Effector CD8-positive, alpha-beta T cell (primary cell): ENCODE measurements around the gene MYEOV.

Experiments used
- DNase-seq: peaks from one replicate; lab custom pipeline; 2025; lab: John Stamatoyannopoulos, UW

The MYEOV gene

DNA sequence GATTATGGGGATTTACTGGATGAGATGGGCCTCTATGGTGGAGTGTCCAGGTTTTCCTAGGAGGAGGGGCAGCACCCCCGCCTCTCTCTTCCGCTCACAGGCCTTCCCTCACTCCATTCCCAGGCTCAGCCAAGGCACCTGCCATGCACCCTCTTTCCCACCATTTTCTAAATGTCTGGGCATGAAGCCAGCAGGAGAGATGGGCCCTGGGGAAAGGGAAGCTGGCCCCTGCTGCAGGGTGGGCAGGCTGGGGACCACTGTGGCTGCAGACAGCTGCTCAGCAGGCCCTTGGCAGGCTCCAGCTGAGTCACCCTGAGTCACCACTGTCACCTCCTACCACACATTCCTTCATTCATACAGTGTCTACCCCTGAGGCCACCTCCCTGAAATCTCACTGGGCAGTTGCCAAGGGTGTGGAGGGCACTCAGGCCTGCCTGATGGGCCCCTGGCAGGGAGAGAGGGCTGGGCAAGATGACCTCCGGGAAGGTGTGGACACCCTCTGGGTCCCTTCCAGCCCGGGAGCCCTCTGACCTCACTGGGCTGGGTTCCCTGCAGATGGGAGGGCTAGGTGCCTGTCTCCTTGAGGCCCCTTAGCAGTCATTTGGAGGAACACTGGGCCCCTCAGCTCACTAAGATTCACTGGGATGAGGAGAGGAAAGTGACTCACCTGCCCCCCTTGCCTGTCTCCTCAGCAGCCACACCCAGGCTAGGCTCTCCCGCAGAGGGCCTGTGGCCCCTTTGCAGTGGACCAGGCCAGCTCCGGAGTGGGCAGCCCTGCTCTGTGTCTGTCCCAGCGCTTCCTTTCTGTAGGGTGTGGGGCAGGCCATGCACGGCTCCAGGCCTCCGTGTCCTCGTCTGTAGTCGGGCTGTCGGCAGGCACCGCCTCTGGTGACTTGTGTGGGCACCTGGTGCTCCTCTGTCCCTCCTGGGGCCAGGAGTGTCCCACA is 7.8 kb downstream of the MYEOV start:
- DNase-seq, result no peak

DNA sequence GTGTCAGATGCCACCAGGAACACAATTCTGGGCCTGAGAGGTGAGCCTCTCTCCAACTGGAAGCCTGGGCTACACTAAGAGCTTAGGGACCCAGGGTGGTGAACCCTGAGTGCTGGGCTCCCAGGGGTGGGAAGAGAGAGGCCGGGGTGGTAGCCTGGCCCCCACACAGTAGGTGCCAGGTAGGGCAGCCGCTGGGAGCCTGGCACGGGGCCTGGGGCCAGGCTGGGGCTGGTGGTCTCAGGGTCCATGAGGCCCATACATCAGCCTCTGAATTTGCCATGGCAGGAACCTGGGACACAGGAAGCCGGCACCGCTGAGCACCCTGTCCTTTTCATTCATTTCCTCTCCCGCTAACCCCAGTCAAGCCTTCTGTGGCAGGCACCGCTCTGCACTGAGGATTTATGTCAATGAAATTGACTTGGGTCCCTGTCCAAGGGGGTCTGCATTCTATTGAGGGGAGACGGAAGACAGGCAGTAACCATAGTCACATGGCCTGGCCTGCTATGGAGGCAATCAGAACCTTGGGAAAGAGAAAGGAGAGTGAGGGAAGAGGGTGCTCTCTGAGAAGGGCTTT is 8.6 kb downstream of the MYEOV start:
- DNase-seq, result no peak

DNA sequence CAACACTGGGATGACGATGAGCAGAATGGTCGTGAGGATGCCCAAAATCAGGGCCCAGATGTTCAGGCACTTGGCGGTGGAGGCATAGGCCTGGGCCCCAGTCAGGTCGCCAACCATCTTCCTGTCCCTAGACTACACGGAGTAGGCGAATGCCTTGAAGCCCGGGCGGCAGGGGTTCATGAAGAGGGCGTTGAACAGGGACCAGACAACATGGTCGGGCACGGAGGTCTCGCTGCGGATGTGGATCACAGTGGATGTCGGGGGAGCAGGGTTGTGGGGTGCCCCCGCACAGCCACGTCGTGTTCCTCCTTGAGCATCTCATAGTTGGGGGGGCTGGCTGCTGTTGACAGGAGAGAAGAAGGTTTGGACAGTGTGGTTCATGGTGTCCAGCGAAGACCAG is 9.5 kb downstream of the MYEOV start:
- no peak for DNase-seq

DNA sequence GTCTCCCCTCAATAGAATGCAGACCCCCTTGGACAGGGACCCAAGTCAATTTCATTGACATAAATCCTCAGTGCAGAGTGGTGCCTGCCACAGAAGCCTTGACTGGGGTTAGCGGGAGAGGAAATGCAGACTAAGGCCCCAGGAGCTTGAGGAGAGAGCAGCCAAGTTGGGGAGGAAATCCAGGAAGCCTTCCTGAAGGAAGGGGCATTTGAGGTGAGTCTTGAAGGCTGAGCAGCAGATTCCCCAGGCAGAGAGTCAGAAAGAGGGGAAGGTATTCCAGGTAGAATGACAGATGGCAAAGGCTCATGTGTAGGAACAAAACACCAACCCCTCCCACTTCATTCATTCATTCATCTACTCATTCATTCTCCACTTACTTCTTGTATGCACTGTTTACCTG is 10.3 kb downstream of the MYEOV start:
- no peak for DNase-seq

DNA sequence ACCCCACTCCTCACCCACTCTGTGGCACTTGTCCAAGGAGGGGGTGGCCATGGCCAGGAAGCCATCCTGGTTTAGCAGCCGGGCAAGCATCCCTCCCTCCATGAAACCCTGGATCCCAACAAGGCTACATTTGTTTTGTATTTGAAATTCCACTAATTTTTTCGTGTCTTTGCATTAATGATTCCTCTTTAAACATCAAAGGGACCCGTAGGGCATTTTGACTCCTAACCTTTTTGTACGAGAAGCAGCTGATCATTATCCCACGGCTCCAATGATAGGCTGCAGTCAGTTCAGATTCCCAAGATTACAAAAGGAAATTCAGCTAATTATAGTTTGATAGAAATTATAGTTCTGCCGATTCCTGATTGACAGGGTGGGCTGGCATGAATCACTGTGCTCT is 10.7 kb downstream of the MYEOV start:
- DNase-seq, result no peak

DNA sequence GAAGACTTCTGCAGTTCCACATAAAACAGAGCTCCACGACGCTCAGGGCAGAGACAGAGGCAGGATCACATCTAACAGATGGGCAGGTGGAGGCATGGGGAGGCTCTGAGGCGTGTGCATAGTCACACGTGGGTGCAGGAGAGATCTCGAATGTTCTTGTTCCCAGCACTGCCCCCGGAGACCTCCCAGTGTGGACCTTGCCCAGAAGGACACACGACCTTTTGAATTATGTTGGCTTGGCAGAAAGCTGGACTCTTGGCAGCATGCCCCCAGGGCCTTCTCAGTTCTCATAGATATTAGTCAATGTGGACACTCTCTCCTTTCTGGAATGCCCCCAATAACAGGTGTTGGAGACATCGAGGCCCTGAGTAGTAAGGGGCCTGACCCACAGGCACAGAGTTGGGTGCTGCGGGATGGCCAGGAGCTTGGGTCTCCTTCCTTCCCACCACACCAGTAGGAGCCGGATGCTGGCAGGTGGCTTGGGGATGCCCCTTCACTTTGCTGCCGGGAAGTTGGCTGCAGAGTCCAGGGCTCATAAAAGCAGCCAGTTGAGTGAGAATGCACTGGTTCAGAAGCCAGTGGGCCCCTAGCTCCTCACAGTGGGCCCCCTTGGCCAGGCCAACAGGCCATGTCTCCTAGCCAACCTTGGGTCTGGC is 12.1 kb downstream of the MYEOV start:
- no peak for DNase-seq

DNA sequence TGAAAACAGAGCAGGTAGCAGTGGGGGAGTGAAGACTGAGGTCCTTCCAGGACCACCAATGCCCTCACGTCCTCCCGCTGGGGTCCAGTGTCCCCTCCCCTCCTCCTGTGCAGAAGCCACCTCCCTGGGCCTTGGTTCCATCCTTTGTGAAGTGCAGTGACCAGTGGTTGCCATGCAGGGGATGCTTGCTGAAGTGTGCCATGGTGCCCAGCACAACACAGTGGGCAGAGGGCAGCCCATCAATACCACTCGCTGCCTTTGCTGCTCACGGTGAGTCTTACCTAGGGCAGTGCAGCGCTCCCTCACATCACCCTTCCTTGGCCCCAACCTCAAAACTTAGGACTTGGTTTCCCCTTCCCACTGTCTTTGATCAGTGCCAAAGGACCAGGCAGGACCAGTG is 12.9 kb downstream of the MYEOV start:
- no peak for DNase-seq

DNA sequence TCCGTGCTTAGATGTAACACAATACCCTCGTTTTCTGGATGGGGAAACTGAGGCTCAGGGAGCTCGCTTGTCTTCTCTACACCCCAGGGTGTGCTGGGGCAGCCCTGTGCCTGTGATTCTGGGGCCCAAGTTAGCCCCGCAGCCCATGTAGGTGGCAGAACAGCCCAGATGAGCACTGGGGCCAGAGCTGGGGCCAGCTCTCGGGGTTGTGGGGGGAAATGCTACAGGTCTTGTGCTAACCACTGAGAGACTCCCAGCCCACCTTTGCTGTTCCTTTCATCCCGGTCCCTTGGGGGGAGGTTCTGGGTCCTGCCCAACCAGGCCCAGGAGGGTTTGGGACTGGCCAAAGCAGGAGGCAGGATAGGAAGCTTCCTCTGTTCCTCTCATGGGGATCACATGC is 13.5 kb downstream of the MYEOV start:
- no peak for DNase-seq

DNA sequence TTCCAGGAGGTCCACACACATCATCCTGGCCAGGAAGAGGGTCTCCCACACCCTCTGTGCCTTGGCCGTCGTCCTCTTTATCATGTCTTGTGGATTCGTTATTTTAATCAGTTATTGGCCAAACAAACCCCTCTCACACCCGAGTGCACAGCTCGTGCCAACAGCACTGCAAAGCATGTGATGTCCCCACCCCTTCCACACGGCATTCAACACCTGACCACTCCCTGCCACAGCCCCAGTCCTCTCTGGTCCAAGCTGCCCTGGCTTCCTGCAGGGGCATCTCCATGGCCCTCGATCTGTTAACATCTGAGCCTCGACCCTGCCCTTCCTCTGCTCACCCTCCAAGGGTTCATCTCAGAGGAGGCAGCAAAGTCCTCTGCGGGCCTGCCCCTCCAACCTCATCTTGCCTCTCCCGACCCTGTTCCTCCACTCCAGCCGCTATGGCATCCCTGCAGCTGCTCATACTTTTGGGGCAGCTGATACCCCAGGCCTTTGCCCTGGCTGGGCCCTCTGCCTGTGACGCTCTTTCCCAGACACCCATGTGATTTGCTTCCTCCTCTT is 14.0 kb downstream of the MYEOV start:
- DNase-seq, result no peak

DNA sequence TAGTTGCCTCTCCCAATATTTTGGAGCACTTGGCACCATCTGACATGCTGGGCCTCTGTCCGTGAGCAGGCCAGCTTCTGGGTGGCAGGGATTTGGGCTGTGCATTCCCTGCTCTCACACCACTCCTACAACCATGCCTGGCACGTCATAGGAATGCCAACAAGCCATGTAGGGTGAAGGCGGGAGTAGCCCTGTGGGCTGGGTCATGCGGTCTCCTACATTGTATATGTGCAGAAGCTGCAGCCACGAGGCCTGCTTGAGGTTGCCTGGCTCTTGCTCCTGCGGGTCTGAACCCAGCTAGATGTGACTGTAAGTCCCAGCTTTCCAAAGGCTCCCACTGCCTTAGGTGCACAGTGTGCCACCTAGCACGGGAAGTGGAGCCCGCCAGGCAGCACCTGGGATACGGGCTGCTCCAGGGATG is 14.5 kb downstream of the MYEOV start:
- DNase-seq, result no peak

DNA sequence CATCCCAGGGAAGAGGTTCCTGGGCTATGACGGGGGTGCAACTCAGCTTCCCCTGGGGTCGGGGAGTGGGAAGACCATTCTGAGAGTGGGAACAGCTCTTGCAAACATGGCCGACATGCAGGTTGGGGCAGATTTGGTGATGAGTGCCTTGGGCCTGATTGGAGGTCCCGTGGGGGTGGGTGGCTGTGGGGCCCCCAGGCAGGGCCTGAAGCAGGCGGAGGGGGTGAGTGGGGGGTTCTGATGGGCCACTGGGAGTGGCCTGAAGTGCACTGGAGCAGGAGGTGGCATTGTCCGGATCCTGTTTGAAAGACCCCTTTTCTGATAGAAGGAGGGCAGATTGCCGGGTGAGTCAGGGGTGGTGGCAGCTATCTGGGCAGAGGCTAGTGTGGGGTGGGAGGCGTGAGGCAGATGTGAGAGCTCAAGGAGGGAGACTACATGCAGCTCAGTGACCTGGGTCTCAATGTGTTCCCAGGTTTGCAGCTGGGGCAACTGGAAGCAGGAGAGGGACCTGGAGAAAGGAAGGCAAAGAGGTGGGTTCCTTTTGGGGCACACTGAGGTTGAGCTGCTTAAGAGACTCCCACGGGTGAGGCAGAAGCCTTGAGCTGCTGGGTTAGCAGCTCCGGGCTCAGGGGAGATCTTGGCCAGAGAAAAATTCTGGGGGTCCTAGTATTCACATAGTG is 15.1 kb downstream of the MYEOV start:
- no peak for DNase-seq

DNA sequence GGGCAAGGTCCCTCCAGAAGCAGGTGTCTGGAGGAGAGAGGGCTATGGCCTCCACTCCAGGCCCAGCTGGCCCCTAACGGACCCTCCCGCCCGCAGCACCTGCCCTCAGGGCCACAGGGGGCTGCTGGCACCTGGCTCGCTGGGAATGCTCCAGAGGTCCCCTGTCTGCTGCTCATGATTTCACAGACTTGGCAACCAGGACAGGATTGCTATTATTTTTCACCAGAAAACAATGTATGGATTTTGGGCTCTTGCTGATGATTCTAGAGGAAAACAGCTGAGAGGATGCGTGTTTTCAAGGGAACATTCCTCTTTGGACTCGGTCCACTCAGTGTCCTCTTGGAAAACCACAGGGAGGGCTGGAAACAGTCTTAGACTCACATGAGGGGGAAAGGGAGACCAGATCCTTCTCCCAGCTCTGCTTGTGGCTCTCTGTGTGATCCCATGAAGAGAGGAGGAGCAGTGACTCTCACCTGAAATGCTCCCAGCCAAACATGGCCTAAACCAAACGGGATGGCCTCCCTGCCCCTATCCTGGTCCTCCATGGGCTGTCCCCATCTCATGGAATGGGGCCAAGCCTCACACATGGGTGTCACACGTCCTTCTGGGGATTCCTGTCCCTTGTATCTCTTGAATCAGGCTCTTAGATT is 15.8 kb downstream of the MYEOV start:
- DNase-seq, result no peak

DNA sequence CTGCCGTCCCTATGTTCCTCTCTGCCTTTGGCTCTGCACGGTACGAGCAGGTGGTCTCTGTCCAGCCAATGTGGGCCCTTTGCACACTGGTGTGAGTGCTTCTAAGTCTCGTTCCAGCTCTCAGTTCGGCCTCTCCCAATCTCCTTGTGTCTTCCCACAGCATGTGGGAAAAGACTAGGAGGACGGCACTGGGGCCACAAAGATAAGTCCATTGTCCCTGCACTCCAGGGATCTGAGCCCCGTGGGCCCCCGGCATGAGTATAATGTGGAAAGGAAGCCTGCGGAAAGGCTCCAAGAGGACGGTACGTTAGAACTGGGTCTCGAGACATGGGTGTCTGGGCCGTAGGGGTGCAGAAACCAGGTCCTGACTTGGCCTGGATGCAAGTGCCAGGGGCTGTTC is 16.4 kb downstream of the MYEOV start:
- no peak for DNase-seq

DNA sequence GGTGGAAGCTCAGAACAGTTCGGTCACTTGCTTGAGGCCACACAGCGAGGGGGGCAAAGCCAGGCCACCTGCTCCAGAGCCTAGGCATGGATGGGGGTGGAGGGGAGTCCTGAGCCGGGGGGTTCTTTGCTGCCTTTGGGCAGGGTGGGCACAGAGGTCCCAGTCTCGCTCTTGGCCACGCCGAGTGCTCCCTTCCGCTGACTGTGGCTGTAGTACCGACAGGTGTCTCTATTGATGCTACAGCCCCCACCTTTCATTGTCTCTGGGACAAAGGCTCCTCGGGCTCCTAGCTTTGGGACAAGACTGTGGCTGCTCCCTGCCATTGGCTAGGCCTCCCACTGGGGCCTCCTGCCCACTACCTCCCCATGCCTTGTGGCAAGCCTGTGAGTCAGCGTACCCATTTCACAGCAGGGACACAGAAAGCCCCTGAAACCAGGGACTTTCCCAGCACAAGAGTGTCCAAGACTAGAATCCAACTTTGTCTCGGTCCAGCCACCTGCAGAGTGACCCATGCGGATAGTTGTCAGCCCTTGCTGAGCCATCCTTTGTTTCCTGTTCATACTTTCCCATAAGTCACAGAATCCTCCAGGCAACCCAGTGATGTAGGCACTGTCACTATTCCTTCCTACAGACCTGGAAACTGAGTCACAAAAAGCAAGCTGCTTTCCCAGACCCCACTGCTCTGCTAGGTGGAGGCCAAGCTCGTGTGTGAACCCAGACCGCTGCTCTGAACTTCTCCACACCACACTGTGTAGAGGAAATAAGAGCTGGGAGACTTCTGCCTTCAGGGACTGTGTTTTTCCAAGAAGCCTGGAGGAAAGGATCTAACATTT is 17.2 kb downstream of the MYEOV start:
- no peak for DNase-seq

DNA sequence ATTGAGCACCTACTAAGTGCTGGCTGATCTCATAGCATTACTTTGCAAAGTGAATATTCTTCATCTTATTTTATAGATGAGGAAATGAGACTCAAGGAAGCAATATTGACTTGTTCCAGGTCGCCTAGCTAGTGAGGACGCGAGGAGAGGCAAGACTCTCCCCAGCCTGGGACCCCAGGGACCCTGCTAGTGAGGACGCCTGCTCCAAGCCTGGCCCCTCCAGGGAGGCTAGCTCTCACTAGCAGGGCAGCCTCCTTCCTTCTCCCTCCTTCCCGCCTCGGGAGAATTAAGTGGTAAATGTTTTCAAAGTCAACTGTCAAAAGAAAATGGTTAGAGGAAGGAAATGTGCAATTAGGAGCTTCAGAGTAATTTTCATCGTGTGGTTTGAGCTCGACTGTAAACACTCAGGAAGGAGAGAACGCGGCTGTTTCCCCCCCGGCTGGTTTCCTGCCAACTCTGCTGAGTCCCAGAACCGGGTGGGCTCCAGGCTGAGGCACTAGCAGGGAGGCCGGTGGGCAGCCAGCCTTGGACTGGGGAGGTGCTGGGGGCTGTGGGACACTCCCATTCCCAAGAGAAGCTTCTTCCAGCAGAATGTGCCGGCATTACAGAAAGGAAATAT is 17.9 kb downstream of the MYEOV start:
- DNase-seq, result no peak

DNA sequence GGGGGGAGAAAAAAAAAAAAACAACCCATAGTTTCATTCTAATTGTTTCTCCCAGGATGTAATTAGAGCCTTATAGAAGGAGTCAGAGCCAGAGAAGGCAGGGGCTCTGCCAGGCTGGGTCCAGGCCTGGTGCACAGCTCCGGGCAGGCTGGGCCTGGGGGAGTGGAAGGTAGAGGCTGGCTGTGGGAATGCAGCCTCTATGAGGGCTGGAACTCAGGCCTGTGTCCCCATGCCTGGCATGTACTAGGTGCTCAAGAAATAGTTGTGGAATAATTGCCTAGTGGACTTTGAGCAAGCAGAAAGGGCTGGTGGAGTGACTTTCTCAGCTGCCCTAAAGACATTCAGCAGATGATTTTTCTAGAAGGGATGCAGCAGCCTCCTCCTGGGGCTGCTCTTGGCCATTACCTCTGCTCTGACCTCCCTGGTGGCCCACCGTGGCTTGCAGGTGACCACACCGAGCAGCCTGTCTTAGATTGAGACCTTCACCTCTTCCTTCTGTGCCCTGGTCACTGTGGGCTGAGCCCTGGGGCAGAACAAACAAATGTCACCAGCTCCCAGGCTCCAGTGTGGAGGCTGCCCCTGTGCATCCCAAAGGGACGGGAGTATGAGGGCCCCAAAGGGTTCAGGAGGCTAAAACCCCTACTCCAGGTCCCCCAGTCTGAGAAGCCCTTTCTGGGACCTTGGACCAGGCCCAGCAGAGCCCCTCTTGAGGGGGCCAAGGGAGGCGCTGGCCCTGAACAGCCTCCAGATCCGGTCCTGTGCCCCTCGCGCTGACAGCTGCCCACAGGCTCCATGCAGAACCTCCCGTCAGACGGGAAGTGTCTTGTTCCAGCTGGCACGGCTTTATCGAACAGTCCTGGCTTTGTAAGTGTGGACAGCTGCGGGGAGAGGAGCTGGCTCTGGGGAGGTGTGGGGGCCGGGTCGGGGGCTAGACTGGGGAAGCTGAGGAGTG is 18.8 kb downstream of the MYEOV start:
- no peak for DNase-seq

DNA sequence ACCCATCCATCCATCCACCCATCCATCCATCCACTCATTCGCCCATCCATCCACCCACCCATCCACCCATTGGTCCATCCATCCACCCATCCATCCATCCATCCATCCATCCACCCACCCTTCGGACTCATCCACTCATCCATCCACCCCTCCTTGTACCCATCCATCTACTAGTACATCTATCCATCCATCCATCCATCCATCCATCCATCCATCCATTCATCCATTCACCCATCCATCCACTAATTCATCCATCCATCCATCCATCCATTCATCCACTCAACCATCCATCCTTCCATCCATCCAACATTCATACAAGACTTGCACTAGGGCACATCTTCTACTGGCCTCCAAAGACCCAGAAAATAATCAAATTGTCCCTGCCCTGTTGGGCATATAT is 20.0 kb downstream of the MYEOV start:
- DNase-seq, result no peak

DNA sequence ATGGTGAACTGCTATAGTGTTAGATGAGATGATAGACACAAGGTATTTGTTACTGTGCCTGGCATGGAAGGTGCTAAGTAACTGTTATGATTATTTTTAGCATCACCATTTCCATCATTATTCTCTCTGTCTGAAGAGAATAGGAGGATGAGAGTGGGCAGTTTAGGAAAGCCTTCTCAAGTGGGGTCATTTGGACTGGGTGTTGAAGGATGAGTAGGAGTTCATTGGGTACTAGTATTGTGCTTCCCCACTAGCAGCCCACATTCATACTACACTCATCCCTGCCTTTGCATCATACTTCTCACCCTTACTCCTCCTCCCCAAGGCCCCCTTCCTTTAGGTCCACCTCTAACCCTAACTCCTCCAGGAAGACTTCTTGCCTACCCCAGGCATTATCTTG is 20.6 kb downstream of the MYEOV start:
- no peak for DNase-seq

DNA sequence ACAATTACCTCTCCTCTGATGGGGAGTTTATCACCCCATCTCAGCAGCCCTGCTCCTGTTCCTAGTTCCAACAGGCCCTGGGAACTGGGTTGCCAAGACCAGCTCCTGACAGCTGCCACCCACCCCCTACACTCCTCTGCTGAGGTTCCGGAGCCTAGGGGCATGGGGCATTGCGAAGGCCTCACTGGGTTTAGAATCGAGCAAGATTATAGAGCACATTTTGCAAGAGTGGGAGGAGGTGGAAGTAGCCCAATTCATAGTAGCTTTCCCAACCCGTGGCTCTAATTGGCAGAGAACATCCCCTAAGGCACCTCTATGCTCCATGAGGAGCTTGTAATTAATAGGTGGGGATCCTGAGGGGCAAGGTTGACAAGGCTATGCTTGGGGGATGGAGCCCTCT is 23.0 kb downstream of the MYEOV start:
- no peak for DNase-seq
